Glutamatergic neuron (in vitro differentiated cells): ENCODE data around the gene ARHGAP6. TPM values are rescaled to one million over a fixed set of nuclear protein-coding genes. Genes with fewer than 3 reads are reported as not detected.

Source experiments
- DNase-seq: peaks from one replicate; pipeline ENCODE4 v3.0.0; 2022
- H3K27ac Mint-ChIP-seq: one replicate; pipeline ENCODE4 v1.8.0; 2020; ENCODE audit warnings: mild to moderate bottlenecking, mixed read lengths, inconsistent platforms; ENCODE audit not compliant: unreplicated experiment
- H3K27me3 Mint-ChIP-seq: one replicate; pipeline ENCODE4 v1.8.0; 2020; ENCODE audit warnings: mild to moderate bottlenecking, moderate library complexity, mixed read lengths, inconsistent platforms; ENCODE audit not compliant: unreplicated experiment
- H3K36me3 Mint-ChIP-seq: one replicate; pipeline ENCODE4 v1.8.0; 2020; ENCODE audit warnings: mild to moderate bottlenecking, mixed read lengths, inconsistent platforms; ENCODE audit not compliant: unreplicated experiment
- H3K4me1 Mint-ChIP-seq: one replicate; pipeline ENCODE4 v1.8.0; 2020; ENCODE audit warnings: mild to moderate bottlenecking, low read depth, mixed read lengths, inconsistent platforms; ENCODE audit not compliant: unreplicated experiment
- H3K4me3 Mint-ChIP-seq: one replicate; pipeline ENCODE4 v1.8.0; 2020; ENCODE audit warnings: mild to moderate bottlenecking, mixed read lengths, inconsistent platforms; ENCODE audit not compliant: unreplicated experiment
- H3K9me3 Mint-ChIP-seq: one replicate; pipeline ENCODE4 v1.8.0; 2020; ENCODE audit warnings: mild to moderate bottlenecking, moderate library complexity, mixed read lengths, inconsistent platforms; ENCODE audit not compliant: unreplicated experiment
- total RNA-seq: library from RNA; stranded (reverse); fragmentation: NEBNext Ultra II Directional; extraction: Animal tissue kit (Norgen Biotek cat#: 25700); gene quantifications from one replicate; pipeline ENCODE4 v1.2.1, GENCODE V29; 2021; ENCODE audit not compliant: unreplicated experiment
- TF ChIP-seq, protein P1 (sequence below): fragments of 200-600 bp; sonication (generic); IDR thresholded peaks from one replicate; pipeline ENCODE4 v1.5.0; 2021; ENCODE audit not compliant: partially characterized antibody, unreplicated experiment

The ARHGAP6 gene
- total RNA-seq, 1 donor from 2014 or later: 3.6 TPM

- Mint-ChIP-seq H3K9me3 (no peaks in the 10 kb centered on the region), H3K4me3 (no peak overlapping the region), H3K27me3 (no peaks in the 10 kb centered on the region), H3K4me1 (no peaks in the 10 kb centered on the region), H3K36me3 (no peaks in the 10 kb centered on the region), H3K27ac (no peak overlapping the region)
- TF ChIP-seq, protein P1, sequence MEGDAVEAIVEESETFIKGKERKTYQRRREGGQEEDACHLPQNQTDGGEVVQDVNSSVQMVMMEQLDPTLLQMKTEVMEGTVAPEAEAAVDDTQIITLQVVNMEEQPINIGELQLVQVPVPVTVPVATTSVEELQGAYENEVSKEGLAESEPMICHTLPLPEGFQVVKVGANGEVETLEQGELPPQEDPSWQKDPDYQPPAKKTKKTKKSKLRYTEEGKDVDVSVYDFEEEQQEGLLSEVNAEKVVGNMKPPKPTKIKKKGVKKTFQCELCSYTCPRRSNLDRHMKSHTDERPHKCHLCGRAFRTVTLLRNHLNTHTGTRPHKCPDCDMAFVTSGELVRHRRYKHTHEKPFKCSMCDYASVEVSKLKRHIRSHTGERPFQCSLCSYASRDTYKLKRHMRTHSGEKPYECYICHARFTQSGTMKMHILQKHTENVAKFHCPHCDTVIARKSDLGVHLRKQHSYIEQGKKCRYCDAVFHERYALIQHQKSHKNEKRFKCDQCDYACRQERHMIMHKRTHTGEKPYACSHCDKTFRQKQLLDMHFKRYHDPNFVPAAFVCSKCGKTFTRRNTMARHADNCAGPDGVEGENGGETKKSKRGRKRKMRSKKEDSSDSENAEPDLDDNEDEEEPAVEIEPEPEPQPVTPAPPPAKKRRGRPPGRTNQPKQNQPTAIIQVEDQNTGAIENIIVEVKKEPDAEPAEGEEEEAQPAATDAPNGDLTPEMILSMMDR: no peak
- DNase-seq: peak; percentile 13
Observed at GRCh38 chrX:11678158-11678557, 12.4 kb upstream of the ARHGAP6 start.

- Mint-ChIP-seq H3K36me3 (no peaks in the 10 kb centered on the region), H3K9me3 (no peaks in the 10 kb centered on the region)
Observed at GRCh38 chrX:11672213-11672612, 6.5 kb upstream of the ARHGAP6 start.

GRCh38 chrX:11670316-11670715 is 4.6 kb upstream of the ARHGAP6 start:
- Mint-ChIP-seq H3K4me3 (no peak overlapping the region), H3K27ac (no peak overlapping the region), H3K36me3 (no peaks in the 10 kb centered on the region), H3K27me3 (no peaks in the 10 kb centered on the region), H3K4me1 (peaks cover 3% of the 10 kb centered on the region), H3K9me3 (no peaks in the 10 kb centered on the region)
- TF ChIP-seq, protein P1: no peak
- no peak for DNase-seq

More at GRCh38 chrX:11672213-11672612, 6.5 kb upstream of the ARHGAP6 start:
- Mint-ChIP-seq H3K4me3 (no peak overlapping the region), H3K27ac (no peak overlapping the region), H3K4me1 (peaks cover 3% of the 10 kb centered on the region), H3K27me3 (no peaks in the 10 kb centered on the region)
- DNase-seq: no peak
- TF ChIP-seq, protein P1: no peak

DNA sequence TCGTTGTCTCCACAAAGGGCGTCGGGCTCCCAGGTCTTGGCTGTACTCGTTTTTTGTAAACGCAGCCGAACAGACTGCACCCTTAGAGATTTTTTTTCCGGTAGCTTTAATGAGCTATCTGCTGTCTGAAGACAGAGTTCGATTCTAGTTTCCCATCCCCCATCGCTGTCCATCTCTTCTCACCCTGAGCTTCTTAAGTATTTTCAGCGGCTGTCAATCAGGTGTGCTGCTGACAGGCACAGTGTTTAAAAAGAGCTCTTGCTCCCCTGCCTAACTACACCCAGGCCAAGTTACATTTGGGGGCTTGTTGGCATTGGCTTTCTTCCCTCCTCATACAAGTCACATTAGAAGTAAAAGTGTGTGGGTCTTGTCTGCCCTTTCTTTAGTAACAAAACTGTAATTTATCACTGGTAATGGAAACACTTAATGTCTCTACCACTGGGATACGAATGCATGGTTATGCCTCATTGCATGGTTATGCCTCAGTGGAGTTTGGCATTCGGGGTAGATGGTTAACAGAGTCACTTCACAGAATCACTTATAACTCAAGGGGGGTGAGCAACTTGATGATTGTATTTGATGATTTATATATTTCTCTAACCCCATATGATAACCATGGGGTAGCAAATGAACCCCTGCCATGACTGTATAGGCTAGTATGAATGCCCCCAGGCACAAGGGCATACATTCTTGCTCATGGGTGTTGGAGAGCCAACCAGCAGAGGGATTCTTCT is 1.4 kb upstream of the ARHGAP6 start:
- Mint-ChIP-seq H3K9me3 (peaks cover 1% of the 10 kb centered on the region), H3K4me3 (peak overlapping the region; percentile 61), H3K27me3 (peaks cover 6% of the 10 kb centered on the region)

DNA sequence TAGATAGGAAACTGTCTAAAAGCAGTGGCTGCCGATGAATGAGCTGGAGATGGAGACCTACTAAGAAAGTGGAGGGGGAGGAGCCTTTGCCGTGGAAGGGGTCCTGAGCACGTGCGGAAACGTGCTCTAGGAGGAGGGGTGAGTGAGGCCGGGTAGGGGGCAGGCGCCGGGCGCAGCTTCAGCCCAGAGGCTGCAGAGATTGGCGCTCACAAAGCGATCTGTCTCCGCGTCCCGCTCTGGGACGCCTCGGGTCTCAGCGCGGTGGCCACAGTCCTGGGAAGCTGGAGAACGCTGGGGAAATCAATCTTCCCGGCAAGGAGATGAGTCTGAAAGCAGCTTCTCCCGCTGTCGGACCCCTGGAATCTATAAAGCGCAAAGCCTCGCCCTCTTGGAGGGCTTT is 444 bp upstream of the ARHGAP6 start:
- Mint-ChIP-seq H3K4me1 (no peaks in the 10 kb centered on the region), H3K4me3 (peak overlapping the region; percentile 80), H3K9me3 (peaks cover 1% of the 10 kb centered on the region), H3K36me3 (no peaks in the 10 kb centered on the region), H3K27ac (no peak overlapping the region), H3K27me3 (peaks cover 6% of the 10 kb centered on the region)
- TF ChIP-seq, protein P1: no peak
- DNase-seq: peak; percentile 30

More for the DNA sequence above, 1.4 kb upstream of the ARHGAP6 start:
- TF ChIP-seq, protein P1: no peak
- Mint-ChIP-seq H3K4me1 (peaks cover 3% of the 10 kb centered on the region), H3K36me3 (no peaks in the 10 kb centered on the region), H3K27ac (no peak overlapping the region)
- no peak for DNase-seq
